Activated CD4-positive, alpha-beta T cell treated with anti-CD3 and anti-CD28 coated beads, Interleukin-2, amount 50 U/mL, for 48 hours (primary cell): Measurements from ENCODE around the gene LTBR.
A peak's percentile ranks its signal among the peaks of the same experiment; 100 is the strongest.

Experiments used
- DNase-seq, 2 experiments: peaks; one replicate each; pipeline ENCODE4 v3.0.0-alpha.2; 2020

Gene LTBR

DNA sequence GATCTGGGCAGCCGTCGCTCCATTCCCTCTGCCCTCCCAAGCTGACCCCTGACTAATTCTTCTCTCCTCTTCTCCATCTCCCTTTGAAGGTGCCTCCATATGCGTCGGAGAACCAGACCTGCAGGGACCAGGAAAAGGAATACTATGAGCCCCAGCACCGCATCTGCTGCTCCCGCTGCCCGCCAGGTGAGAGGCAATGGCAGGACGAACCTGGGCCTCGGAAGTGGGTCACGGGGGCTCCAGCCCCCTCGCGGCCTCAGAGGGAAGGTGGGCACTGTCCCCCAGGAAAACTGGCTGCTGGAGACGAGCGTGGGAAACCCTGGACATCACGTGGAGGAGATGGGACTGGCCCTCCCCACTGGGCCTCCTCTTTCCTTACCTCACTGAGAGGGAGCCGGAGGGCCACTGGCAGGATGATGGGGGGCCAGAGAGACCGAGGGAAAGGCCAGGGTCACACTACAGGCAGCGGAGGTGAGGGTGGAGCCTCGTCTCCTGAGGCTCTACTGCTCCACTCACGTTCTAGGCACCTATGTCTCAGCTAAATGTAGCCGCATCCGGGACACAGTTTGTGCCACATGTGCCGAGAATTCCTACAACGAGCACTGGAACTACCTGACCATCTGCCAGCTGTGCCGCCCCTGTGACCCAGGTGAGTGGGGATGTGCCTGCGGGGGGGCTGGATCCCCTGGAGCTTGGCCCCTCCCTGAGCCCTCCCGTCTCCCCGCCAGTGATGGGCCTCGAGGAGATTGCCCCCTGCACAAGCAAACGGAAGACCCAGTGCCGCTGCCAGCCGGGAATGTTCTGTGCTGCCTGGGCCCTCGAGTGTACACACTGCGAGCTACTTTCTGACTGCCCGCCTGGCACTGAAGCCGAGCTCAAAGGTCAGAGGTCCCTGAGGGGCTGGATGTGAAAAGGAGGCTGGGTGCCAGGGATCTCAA lies 806 bp downstream of the LTBR start:
- no peak for DNase-seq

GRCh38 chr12:6386038-6386437 lies 2.1 kb downstream of the LTBR start:
- DNase-seq = no peak

DNA sequence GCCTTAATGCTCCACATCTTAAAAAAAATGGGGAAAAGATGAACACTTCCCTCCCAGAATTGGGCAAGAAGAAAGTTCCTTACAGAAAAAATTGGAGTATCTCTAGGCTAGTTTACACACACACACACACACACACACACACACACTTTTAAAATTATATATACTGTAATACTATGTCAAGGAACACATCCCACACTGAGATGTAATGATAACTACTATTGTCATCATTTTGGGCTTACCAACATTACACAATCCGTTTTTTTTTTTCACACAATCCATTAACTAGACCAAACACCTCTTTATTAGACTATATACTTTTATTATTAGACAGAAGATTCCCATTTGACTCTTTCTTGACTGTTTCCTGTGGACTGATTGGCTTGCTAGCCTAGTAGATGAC lies 2.5 kb downstream of the LTBR start:
- DNase-seq = no peak

DNA sequence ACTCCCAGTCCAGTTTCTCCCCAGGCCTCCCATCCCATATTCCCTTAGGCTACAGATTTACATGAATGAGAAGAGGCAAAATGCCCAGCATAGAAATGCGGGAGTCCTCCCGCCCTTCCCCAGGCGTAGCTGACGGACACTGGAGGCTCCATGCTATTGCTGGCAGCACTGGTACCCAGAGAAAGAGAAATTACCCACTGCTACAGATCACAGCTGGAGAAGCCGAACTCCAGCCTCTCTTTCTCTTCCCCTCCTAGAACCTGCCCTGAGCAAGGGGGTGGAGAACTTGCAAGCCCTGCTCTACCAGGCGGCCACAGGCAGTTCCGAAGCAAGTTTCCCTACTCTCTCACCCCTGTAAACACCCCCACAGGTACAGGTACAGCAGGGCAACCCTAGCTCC lies 3.6 kb downstream of the LTBR start:
- no peak for DNase-seq

- DNase-seq = no peak
Observed at GRCh38 chr12:6390084-6390799, 6.3 kb downstream of the LTBR start.

- no peak for DNase-seq
Observed at GRCh38 chr12:6391013-6391412, 7.1 kb downstream of the LTBR start.

- no peak for DNase-seq
Observed at GRCh38 chr12:6392504-6392903, 8.5 kb downstream of the LTBR start.

DNA sequence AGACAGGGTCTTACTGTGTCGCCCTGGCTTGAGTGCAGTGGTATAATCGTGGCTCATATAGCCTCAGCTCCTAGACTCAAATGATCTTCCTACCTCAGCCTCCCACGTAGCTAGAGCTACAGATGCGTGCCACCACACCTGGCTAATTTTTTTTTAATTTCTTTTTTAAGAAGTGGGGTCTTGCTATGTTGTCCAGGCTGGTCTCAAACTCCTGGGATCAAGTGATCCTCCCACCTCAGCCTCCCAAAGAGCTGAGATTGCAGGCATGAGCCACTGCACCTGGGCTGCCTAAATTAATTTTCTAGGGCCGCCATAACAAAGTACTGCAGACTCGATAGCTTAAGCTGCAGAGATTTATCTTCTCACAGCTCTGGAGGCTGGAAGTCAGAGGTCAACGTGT lies 9.1 kb downstream of the LTBR start:
- DNase-seq = no peak

DNA sequence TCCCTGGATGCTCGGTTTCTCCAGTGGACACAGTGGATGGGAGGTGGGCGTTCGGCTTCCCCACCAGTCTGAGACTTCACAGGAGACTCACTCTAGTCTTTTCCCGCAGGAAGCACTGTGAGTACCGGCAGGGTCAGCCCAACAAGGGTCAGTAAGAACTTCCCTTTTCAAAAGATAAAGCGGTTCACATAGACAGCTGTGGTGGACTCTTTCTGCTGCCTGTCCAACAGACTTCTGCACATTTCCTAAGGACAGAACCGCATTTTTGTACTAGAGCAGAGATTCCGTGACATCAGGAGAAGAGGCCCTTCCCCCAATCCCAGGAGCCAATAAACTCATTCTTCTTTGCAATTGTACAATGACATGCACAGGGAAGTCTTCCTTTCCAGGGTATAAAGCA lies 10.4 kb downstream of the LTBR start:
- no peak for DNase-seq

GRCh38 chr12:6396031-6396430 lies 12.1 kb downstream of the LTBR start:
- DNase-seq = no peak

DNA sequence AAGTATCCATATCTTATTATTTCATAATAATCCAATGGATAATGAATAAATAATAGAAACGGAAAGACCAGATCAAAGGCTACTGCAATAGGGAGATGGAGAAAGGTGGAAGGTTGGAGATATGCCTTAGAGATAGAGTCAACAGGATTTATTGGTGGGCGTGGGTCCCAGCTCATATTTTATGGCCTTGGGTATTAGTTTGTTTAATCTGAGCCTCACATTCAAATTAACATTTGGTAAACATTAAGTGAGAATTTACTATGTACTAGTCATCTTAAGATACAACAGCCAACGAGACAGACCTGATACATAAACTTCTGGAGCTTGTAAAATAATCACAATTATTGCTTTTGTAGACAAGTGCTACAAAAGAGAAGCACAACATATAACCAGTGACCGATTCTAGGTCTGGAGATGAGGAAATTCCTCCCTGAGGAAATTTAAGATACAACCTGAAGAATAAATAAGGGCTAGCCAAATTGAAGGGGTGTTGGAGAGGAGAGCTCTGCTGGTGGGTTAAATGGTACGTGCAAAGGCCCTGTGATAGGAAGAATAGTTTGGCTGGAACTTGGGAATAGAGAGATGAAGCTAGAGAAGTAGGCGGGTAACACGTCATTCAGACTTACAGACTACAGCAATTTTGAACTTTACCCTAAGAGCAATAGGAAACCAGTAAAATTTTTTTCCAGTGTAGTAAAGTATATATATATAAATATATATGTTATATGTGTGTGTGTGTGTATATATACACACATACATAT lies 16.1 kb downstream of the LTBR start:
- DNase-seq = no peak

DNA sequence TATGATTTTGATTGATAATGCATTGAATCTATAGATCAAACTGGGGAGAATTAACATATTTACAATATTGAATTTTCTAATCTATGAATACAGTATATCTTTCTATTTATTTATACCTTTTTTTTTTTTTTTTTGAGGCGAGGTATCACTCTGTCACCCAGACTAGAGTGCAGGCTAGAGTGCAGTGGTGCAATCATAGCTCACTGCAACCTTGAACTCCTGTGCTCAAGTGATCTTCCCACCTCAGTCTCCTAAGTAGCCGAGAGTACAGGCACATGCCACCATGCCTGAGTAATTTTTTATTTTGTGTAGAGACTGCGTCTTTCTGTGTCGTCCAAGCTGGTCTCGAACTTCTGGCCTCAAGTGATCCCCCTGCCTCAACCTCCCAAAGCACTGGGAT lies 20.4 kb downstream of the LTBR start:
- DNase-seq = no peak

DNA sequence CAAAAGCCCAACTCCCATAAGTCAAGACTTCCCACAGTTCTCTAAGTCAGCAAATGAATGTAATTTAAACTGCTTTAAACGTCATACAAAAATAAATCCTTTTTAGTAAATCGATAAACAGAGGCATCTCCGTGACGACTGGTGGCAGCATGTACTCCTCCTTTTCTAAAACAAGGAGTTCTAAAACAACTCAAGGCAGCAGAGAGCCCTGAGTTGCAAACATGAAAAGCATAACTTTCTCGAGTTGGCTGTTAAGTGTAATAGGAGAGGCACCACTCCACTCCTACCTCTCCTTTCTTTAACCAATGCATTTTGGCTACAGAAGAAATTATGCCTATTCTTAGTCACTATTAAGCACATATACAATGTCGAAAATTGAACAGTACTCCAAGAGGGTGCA lies 22.0 kb downstream of the LTBR start:
- no peak for DNase-seq

- DNase-seq = no peak
Observed at GRCh38 chr12:6407236-6407954, 23.4 kb downstream of the LTBR start.

DNA sequence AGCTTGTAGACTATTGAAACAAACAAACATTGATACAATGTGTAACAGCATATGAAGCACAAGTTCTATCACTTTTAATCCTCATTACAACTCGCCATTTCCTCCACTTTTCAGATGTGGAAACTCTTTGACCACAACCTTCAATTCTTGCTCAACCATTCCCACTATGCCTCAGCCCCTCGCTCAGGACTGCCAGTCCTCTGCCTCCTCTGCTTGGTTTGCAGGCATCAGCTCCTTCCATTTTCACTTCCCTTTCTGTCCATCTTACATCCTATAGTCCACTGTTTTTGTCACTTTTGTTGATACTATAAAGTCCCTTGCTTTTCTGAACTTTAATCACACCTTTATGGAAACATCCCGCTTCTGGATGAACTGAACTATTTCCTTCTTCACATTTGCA lies 32.6 kb downstream of the LTBR start:
- DNase-seq = no peak

- DNase-seq = no peak
Observed at GRCh38 chr12:6418796-6419195, 34.8 kb downstream of the LTBR start.

DNA sequence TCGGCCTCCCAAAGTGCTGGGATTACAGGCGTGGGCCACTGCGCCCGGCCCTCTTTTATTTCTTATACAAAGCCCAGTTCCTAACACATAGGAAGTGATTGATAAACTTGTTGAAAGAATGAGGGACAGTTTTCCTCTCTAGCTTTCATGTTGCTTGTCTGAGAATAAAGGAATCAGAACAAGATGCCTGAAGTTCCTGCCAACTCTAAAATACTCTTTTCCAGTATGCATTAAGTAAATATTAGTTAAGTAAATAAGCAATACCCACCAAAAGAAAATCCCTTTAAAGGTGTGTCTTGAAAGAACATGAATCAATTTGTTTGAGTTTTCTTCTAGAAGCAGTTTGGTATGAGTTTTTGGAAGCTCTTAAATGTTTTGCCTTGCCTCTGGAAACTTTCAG lies 36.4 kb downstream of the LTBR start:
- no peak for DNase-seq

DNA sequence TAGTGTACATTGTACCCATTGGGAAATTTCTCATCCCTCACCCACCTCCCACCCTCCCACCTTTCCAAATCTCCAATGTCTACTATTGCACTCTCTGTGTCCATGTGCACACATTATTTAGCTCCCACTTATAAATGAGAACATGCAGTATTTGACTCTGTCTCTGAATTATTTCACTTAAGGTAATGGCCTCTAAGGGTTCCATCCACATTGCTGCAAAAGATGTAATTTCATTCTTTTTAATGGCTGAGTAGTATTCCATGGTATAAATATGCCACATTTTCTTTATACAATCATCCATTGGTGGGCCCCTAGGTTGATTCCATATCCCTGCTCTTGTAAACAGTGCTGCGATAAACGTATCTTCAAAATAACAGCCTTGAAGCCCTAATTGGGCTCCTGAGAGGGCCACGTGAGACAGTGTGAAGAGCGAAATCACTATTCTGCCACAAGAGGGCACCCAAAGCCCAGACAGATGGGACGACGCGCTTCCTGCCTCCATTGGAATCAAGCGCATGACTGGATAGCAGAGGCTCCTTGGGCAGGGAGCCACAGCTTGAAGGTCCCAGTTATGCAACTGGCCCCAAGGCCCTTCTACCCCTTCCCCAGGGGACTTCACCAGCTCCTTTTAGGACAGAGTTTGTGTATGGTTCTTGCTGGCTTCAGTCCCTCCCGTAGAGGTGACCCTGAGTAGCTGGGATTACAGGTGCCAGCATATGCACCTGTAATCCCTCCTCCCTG lies 39.5 kb downstream of the LTBR start:
- DNase-seq = peak; percentile 69 to 78

GRCh38 chr12:6424008-6424347 lies 40.0 kb downstream of the LTBR start:
- DNase-seq = no peak

- DNase-seq = no peak
Observed at GRCh38 chr12:6424866-6425265, 40.9 kb downstream of the LTBR start.

GRCh38 chr12:6425590-6426531 lies 41.9 kb downstream of the LTBR start:
- peak in 1 of 2 experiments; percentile 57 for DNase-seq
